K562 (cell line): ENCODE data around the gene SLC14A1. TPM values are rescaled to one million over a fixed set of nuclear protein-coding genes. Genes with fewer than 3 reads are reported as not detected.

Source experiments
- ATAC-seq: fragments of 200-7000 bp; cut with Tn5 transposase; 3 replicates; pipeline ENCODE4 v1.9.1; 2020; ENCODE audit warnings: moderate library complexity
- BruUV-seq: library from RNA; stranded (reverse); fragments of 400-500 nt; replicated peaks from 2 replicates; lab custom pipeline; 2021; lab: Mats Ljungman, UMichigan
- CTCF ChIA-PET: fragments of 300-600 bp; formaldehyde crosslinking; extraction: SDS; loops from one replicate; lab custom pipeline; 2021; ENCODE audit warnings: low intra/inter-chr PET ratio; lab: Yijun Ruan, JAX
- POLR2A ChIA-PET: fragments of 300-600, 350-650 bp; sonication (Branson Sonifier 250); formaldehyde crosslinking; extraction: SDS; loops from one replicate; lab custom pipeline; 2021; ENCODE audit warnings: antibody characterized with exemption, inconsistent platforms; lab: Yijun Ruan, JAX
- DNase-seq, 4 experiments: peaks; one replicate each; pipeline versions ENCODE4 v3.0.0 to v3.0.0-alpha.2; 2011 to 2018; ENCODE audit warnings: low spot score in 3 of 4, mixed read lengths in 3 of 4; ENCODE audit errors: extremely low read depth in 1 of 4
- FAIRE-seq: peaks from 2 replicates; lab custom pipeline; 2011; peaks lifted over from hg19 to GRCh38; lab: Jason Lieb, UNC
- H2AFZ ChIP-seq: 2 replicates; pipeline ENCODE4 v1.6.0; 2011; ENCODE audit warnings: low read depth, low read length, control low read depth, inconsistent platforms
- H3K27ac ChIP-seq: fragments of 200-600 bp; 3 replicates; pipeline ENCODE4 v1.8.0; 2011; ENCODE audit warnings: low read depth, mild to moderate bottlenecking, control low read depth, inconsistent platforms, low read length, moderate library complexity, mixed read lengths; ENCODE audit errors: extremely low read depth
- H3K27me3 ChIP-seq, 2 experiments: fragments of 300-600 bp in 1 of 2; 2 replicates in 1 of 2; 3 replicates in 1 of 2; pipeline versions ENCODE4 v1.6.0 to v1.8.0; 2011; ENCODE audit warnings: inconsistent platforms in 2 of 2, low read length in 2 of 2, mild to moderate bottlenecking in 1 of 2, mixed read lengths in 1 of 2, moderate library complexity in 1 of 2; ENCODE audit not compliant: control insufficient read depth in 2 of 2, insufficient read depth in 2 of 2
- H3K36me3 ChIP-seq: fragments of 300-600 bp; 3 replicates; pipeline ENCODE4 v1.8.0; 2011; ENCODE audit warnings: mild to moderate bottlenecking, low read length, inconsistent platforms; ENCODE audit not compliant: control insufficient read depth, insufficient read depth
- H3K4me1 ChIP-seq, 2 experiments: fragments of 200-600 bp in 1 of 2; replicated peaks in 1 of 2; 2 replicates in 1 of 2; 3 replicates in 1 of 2; pipeline versions ENCODE4 v1.5.1 to v1.8.0; 2011; ENCODE audit warnings: inconsistent platforms in 2 of 2, low read length in 2 of 2, mild to moderate bottlenecking in 1 of 2, mixed read lengths in 1 of 2, moderate library complexity in 1 of 2; ENCODE audit not compliant: control insufficient read depth in 2 of 2, insufficient read depth in 2 of 2
- H3K4me2 ChIP-seq: 2 replicates; pipeline ENCODE4 v1.6.1; 2011; ENCODE audit warnings: low read length, control low read depth, inconsistent platforms, mixed read lengths; ENCODE audit not compliant: insufficient read depth
- H3K4me3 ChIP-seq: fragments of 200-600 bp; sonication (generic), shearing (Covaris generic); 2 replicates; pipeline ENCODE4 v1.5.1; 2016; ENCODE audit warnings: control low read depth, inconsistent platforms
- H3K79me2 ChIP-seq: fragments of 200-600 bp; 3 replicates; pipeline ENCODE4 v1.8.0; 2011; ENCODE audit warnings: low read length, inconsistent platforms; ENCODE audit not compliant: control insufficient read depth, insufficient read depth
- H3K9ac ChIP-seq, 2 experiments: 2 replicates each; pipeline versions ENCODE4 v1.6.0 to v1.6.1; 2011; ENCODE audit warnings: low read depth in 2 of 2, low read length in 2 of 2, control low read depth in 1 of 2, inconsistent platforms in 1 of 2, mild to moderate bottlenecking in 1 of 2, mixed read lengths in 1 of 2; ENCODE audit not compliant: insufficient read depth in 1 of 2
- H3K9me1 ChIP-seq: one replicate; pipeline ENCODE4 v1.6.0; 2011; ENCODE audit warnings: inconsistent platforms, mild to moderate bottlenecking, low read length, moderate library complexity; ENCODE audit not compliant: control insufficient read depth, insufficient read depth
- H3K9me3 ChIP-seq: replicated peaks from 2 replicates; pipeline ENCODE4 v1.5.1; 2011; ENCODE audit warnings: low read depth, low read length, inconsistent platforms; ENCODE audit not compliant: control insufficient read depth, insufficient read depth
- H4K20me1 ChIP-seq: replicated peaks from 2 replicates; pipeline ENCODE4 v1.6.1; 2011; ENCODE audit warnings: low read length, inconsistent platforms, mixed read lengths; ENCODE audit not compliant: control insufficient read depth, insufficient read depth
- ADNP ChIP-seq: fragments of 200-800 bp; sonication (Bioruptor generic); IDR thresholded peaks from 2 replicates; pipeline ENCODE4 v1.6.1; 2016; ENCODE audit warnings: missing genetic modification characterization, missing compliant biosample characterization
- BACH1 ChIP-seq: fragments of 200-800 bp; sonication (Bioruptor generic); IDR thresholded peaks from 2 replicates; pipeline ENCODE4 v1.6.1; 2016; ENCODE audit warnings: missing genetic modification characterization, missing compliant biosample characterization
- CHD4 ChIP-seq: fragments of 200-600 bp; sonication (generic); IDR thresholded peaks from 3 replicates; pipeline ENCODE4 v1.6.1; 2012; ENCODE audit warnings: low read depth, mild to moderate bottlenecking, mixed read lengths, low read length, inconsistent platforms; ENCODE audit not compliant: insufficient read depth, insufficient replicate concordance, poor library complexity, severe bottlenecking
- CTCFL ChIP-seq: IDR thresholded peaks from 2 replicates; pipeline ENCODE4 v1.6.1; 2011; ENCODE audit warnings: borderline replicate concordance, low read depth, mild to moderate bottlenecking, moderate library complexity, low read length; ENCODE audit not compliant: insufficient read depth, poor library complexity, severe bottlenecking
- ESRRB ChIP-seq: fragments of 250-450 bp; sonication (Bioruptor Pico); IDR thresholded peaks from 2 replicates; pipeline ENCODE4 v1.5.0; 2020; ENCODE audit warnings: mild to moderate bottlenecking, moderate library complexity, borderline replicate concordance
- HDGF ChIP-seq: fragments of 450-650 bp; IDR thresholded peaks from 2 replicates; pipeline ENCODE4 v1.6.1; 2016
- HMGXB4 ChIP-seq: sonication (generic); formaldehyde crosslinking; IDR thresholded peaks from 2 replicates; pipeline ENCODE4 v1.8.1; 2023; ENCODE audit warnings: mild to moderate bottlenecking, missing genetic modification reagents
- KAT7 ChIP-seq: sonication (generic); formaldehyde crosslinking; IDR thresholded peaks from 2 replicates; pipeline ENCODE4 v1.8.0; 2022; ENCODE audit warnings: missing genetic modification reagents, mild to moderate bottlenecking, borderline replicate concordance
- KLF16 ChIP-seq: IDR thresholded peaks from 2 replicates; pipeline ENCODE4 v1.6.1; 2016; ENCODE audit warnings: antibody characterized with exemption
- MAFG ChIP-seq: fragments of 450-650 bp; conservative IDR thresholded peaks from 2 replicates; pipeline ENCODE4 v1.6.1; 2016; ENCODE audit warnings: missing genetic modification characterization, missing compliant biosample characterization
- POU5F1 ChIP-seq: fragments of 150-350 bp; IDR thresholded peaks from 2 replicates; pipeline ENCODE4 v1.6.1; 2014; ENCODE audit warnings: borderline replicate concordance, low read length, low read depth, mild to moderate bottlenecking; ENCODE audit not compliant: partially characterized antibody
- RBM15 ChIP-seq: fragments of 200-400 bp; formaldehyde crosslinking; IDR thresholded peaks from 2 replicates; pipeline ENCODE4 v1.6.1; 2018; ENCODE audit warnings: mild to moderate bottlenecking, low read length, moderate library complexity; ENCODE audit not compliant: insufficient read depth
- RBM22 ChIP-seq: fragments of 200-400 bp; formaldehyde crosslinking; IDR thresholded peaks from 2 replicates; pipeline ENCODE4 v1.6.1; 2018; ENCODE audit warnings: low read length, low read depth; ENCODE audit not compliant: poor library complexity, severe bottlenecking
- SNIP1 ChIP-seq: fragments of 450-650 bp; IDR thresholded peaks from 2 replicates; pipeline ENCODE4 v1.7.1; 2017; ENCODE audit warnings: low read depth, mild to moderate bottlenecking
- ZNF165 ChIP-seq: fragments of 250-450 bp; sonication (Bioruptor Pico); IDR thresholded peaks from 2 replicates; pipeline ENCODE4 v1.4.0; 2020; ENCODE audit warnings: borderline replicate concordance
- ZNF217 ChIP-seq: sonication (generic); formaldehyde crosslinking; IDR thresholded peaks from 2 replicates; pipeline ENCODE4 v1.8.0; 2022; ENCODE audit warnings: mild to moderate bottlenecking, missing genetic modification reagents
- ZNF384 ChIP-seq: IDR thresholded peaks from 2 replicates; pipeline ENCODE4 v1.6.1; 2012; ENCODE audit warnings: low read depth, low read length, improper control_type of control experiment
- ZNF408 ChIP-seq: fragments of 250-450 bp; sonication (Bioruptor Pico); IDR thresholded peaks from 2 replicates; pipeline ENCODE4 v1.4.0; 2020; ENCODE audit warnings: low read depth, mild to moderate bottlenecking, moderate library complexity
- WGBS: fragments of 100-300 bp; shearing (Covaris generic); methylation state at CpG from one replicate; pipeline ENCODE4 v1.1.6; 2016; ENCODE audit warnings: low coverage, mixed read lengths; ENCODE audit not compliant: insufficient coverage; ENCODE audit errors: missing lambda C conversion rate; 5-methylcytosine and 5-hydroxymethylcytosine counted together
- in situ Hi-C: fragments of 300-500 bp; cut with MboI; formaldehyde crosslinking; loops from 4 replicates; pipeline ENCODE4 v1.15.0; 2018; ENCODE audit warnings: inconsistent platforms, mixed read lengths
- intact Hi-C: fragments of 100-400 bp; cut with micrococcal nuclease; formaldehyde crosslinking; loops from 2 replicates; pipeline ENCODE4 v1.14.2; 2022
- polyA plus RNA-seq, 8 experiments: library from polyadenylated mRNA; depleted of rRNA in 4 of 8; stranded (reverse) in 5 of 8; unstranded in 3 of 8; fragments of >200 nt; fragmentation: Nextera tagmentation in 2 of 8; fragmentation: Illumina TruSeq in 1 of 8; extraction: Ambion mirVana in 2 of 8; extraction: Trizol in 1 of 8; gene quantifications; 2 replicates each; pipeline versions ENCODE4 v1.2.1 to v1.2.3, GENCODE V29; 2011 to 2014; ENCODE audit warnings: inconsistent platforms in 1 of 8, missing spikeins in 1 of 8
- total RNA-seq, 7 experiments: library from RNA; depleted of rRNA in 6 of 7; stranded (reverse); fragments of >200 nt in 6 of 7; fragmentation: Illumina TruSeq in 2 of 7; extraction: Trizol in 2 of 7; gene quantifications; 2 replicates each; pipeline versions ENCODE4 v1.2.1 to v1.2.3, GENCODE V29; 2011 to 2021; ENCODE audit warnings: low replicate concordance in 1 of 7

The SLC14A1 gene
- total and polyA plus RNA-seq, 9 of the 15 experiments (the other 6 are each of a cell fraction or from before 2014, with no cell fraction given), result 0.14 to 0.40 (median 0.20) TPM; not detected in 6

- CTCF ChIA-PET, result no interaction called here
These were observed 21.2 kb upstream of the SLC14A1 start for GRCh38 chr18:45702708-45703265.

More at GRCh38 chr18:45702708-45703265, 21.2 kb upstream of the SLC14A1 start:
- no peak for DNase-seq
- no peak overlapping the region for H3K27ac ChIP-seq
- TF ChIP-seq HMGXB4 (CRISPR knock-in tag) (no peak), ZNF165 (CRISPR knock-in tag) (no peak), ADNP (tag) (no peak), CHD4 (no peak), HDGF (no peak), BACH1 (tag) (no peak), KLF16 (no peak), ESRRB (CRISPR knock-in tag) (no peak), KAT7 (CRISPR knock-in tag) (no peak), ZNF408 (no peak), ZNF384 (no peak), SNIP1 (no peak), POU5F1 (no peak), RBM22 (no peak), RBM15 (no peak), ZNF217 (CRISPR knock-in tag) (no peak), MAFG (tag) (no peak), CTCFL (no peak)
- H3K36me3 ChIP-seq, result no peaks in the 10 kb centered on the region
- no TSS peak for BruUV-seq
- no peaks in the 10 kb centered on the region; the same call in 1 of the 2 replicates for H3K9me3 ChIP-seq
- H3K4me1 ChIP-seq, result no peaks in the 10 kb centered on the region
- H3K27me3 ChIP-seq, result no peaks in the 10 kb centered on the region
- H3K9ac ChIP-seq, result no peak overlapping the region
- POLR2A ChIA-PET, result no interaction called here
- ATAC-seq, result no peak
- H3K4me3 ChIP-seq, result no peak overlapping the region
- H3K4me2 ChIP-seq, result no peak overlapping the region
- H3K9me1 ChIP-seq, result no peaks in the 10 kb centered on the region
- no peak for FAIRE-seq
- H3K79me2 ChIP-seq, result no peaks in the 10 kb centered on the region
- in situ Hi-C loops, result no loop called here
- 0% methylated on average over 1 of the region's 1 CpG for WGBS
- intact Hi-C loops, result no loop called here
- no peak overlapping the region for H2AFZ ChIP-seq
- no peaks in the 10 kb centered on the region for H4K20me1 ChIP-seq
